GM23338 (cell line): ENCODE results near the gene SELENON. TPM values are rescaled to one million over a fixed set of nuclear protein-coding genes. Genes with fewer than 3 reads are reported as not detected.

Experiments used
- ATAC-seq: fragments of 200-7000 bp; cut with Tn5 transposase; 3 replicates; pipeline ENCODE4 v1.9.1; 2020
- DNase-seq: peaks from one replicate; pipeline ENCODE4 v3.0.0-alpha.2; 2015; ENCODE audit warnings: low spot score
- H2AFZ ChIP-seq: fragments of 200-600 bp; sonication (generic); 2 replicates; pipeline ENCODE4 v1.8.0; 2016; ENCODE audit warnings: antibody characterized with exemption, mild to moderate bottlenecking, moderate library complexity
- H3F3A ChIP-seq: fragments of 200-600 bp; sonication (generic); replicated peaks from 2 replicates; pipeline ENCODE4 v1.8.0; 2017; ENCODE audit warnings: antibody characterized with exemption, mixed run types, low read depth
- H3K27ac ChIP-seq: fragments of 200-600 bp; sonication (generic); 2 replicates; pipeline ENCODE4 v1.6.1; 2016; ENCODE audit warnings: low read depth
- H3K27me3 ChIP-seq: fragments of 200-600 bp; sonication (generic); 2 replicates; pipeline ENCODE4 v1.8.0; 2016; ENCODE audit warnings: mild to moderate bottlenecking, mixed run types, moderate library complexity; ENCODE audit not compliant: insufficient read depth
- H3K36me3 ChIP-seq: fragments of 200-600 bp; sonication (generic); 2 replicates; pipeline ENCODE4 v1.8.0; 2016; ENCODE audit warnings: mild to moderate bottlenecking; ENCODE audit not compliant: insufficient read depth
- H3K4me1 ChIP-seq: fragments of 200-600 bp; sonication (generic); 2 replicates; pipeline ENCODE4 v1.8.0; 2016; ENCODE audit warnings: mild to moderate bottlenecking, moderate library complexity; ENCODE audit not compliant: insufficient read depth
- H3K4me2 ChIP-seq: fragments of 200-600 bp; sonication (generic); 2 replicates; pipeline ENCODE4 v1.7.1; 2017; ENCODE audit warnings: mixed run types
- H3K4me3 ChIP-seq: fragments of 200-600 bp; sonication (generic); 2 replicates; pipeline ENCODE4 v1.6.1; 2016; ENCODE audit warnings: mixed run types
- H3K79me2 ChIP-seq: fragments of 200-600 bp; sonication (generic); replicated peaks from 2 replicates; pipeline ENCODE4 v1.8.0; 2017; ENCODE audit warnings: mild to moderate bottlenecking; ENCODE audit not compliant: insufficient read depth
- H3K9me2 ChIP-seq: fragments of 200-600 bp; sonication (generic); 2 replicates; pipeline ENCODE4 v1.8.0; 2017; ENCODE audit not compliant: insufficient read depth
- H4K20me1 ChIP-seq: fragments of 200-600 bp; sonication (generic); replicated peaks from 2 replicates; pipeline ENCODE4 v1.8.0; 2017; ENCODE audit warnings: mild to moderate bottlenecking; ENCODE audit not compliant: insufficient read depth
- H3K27ac Mint-ChIP-seq: 2 replicates; pipeline ENCODE4 v1.8.0; 2020; ENCODE audit warnings: inconsistent platforms, mild to moderate bottlenecking, moderate library complexity, mixed read lengths
- H3K27me3 Mint-ChIP-seq: 3 replicates; pipeline ENCODE4 v1.8.0; 2022; ENCODE audit warnings: low read depth, mild to moderate bottlenecking, moderate library complexity, mixed read lengths, inconsistent platforms; ENCODE audit not compliant: insufficient read depth, poor library complexity
- H3K36me3 Mint-ChIP-seq: 3 replicates; pipeline ENCODE4 v1.8.0; 2021; ENCODE audit warnings: low read depth, mild to moderate bottlenecking, inconsistent platforms, moderate library complexity, mixed read lengths
- H3K4me1 Mint-ChIP-seq: 3 replicates; pipeline ENCODE4 v1.8.0; 2020; ENCODE audit warnings: mild to moderate bottlenecking, inconsistent platforms, mixed read lengths
- H3K4me3 Mint-ChIP-seq: 3 replicates; pipeline ENCODE4 v1.8.0; 2021; ENCODE audit warnings: moderate library complexity, mild to moderate bottlenecking, inconsistent platforms, mixed read lengths
- H3K9me3 Mint-ChIP-seq: 3 replicates; pipeline ENCODE4 v1.8.0; 2020; ENCODE audit warnings: moderate library complexity, mild to moderate bottlenecking, inconsistent platforms, mixed read lengths
- CREB1 ChIP-seq: fragments of 250-450 bp; sonication (Bioruptor Pico); IDR thresholded peaks from 2 replicates; pipeline ENCODE4 v1.5.0; 2020; ENCODE audit warnings: low read depth, mild to moderate bottlenecking, moderate library complexity
- ETS1 ChIP-seq: IDR thresholded peaks from 2 replicates; pipeline ENCODE4 v1.6.1; 2016; ENCODE audit warnings: antibody characterized with exemption
- EZH2 ChIP-seq: fragments of 200-600 bp; sonication (generic); IDR thresholded peaks from one replicate; pipeline ENCODE4 v1.8.0; 2017; ENCODE audit warnings: antibody characterized with exemption, mild to moderate bottlenecking, low read depth; ENCODE audit not compliant: unreplicated experiment
- JUNB ChIP-seq: IDR thresholded peaks from one replicate; pipeline ENCODE4 v1.6.1; 2016; ENCODE audit warnings: antibody characterized with exemption; ENCODE audit not compliant: unreplicated experiment
- NANOG ChIP-seq: IDR thresholded peaks from 2 replicates; pipeline ENCODE4 v1.6.1; 2016; ENCODE audit warnings: antibody characterized with exemption, borderline replicate concordance
- REST ChIP-seq: IDR thresholded peaks from one replicate; pipeline ENCODE4 v1.6.1; 2018; ENCODE audit warnings: antibody characterized with exemption; ENCODE audit not compliant: unreplicated experiment
- STAT1 ChIP-seq: IDR thresholded peaks from one replicate; pipeline ENCODE4 v1.6.1; 2016; ENCODE audit warnings: antibody characterized with exemption; ENCODE audit not compliant: unreplicated experiment
- ZNF331 ChIP-seq: fragments of 250-450 bp; sonication (Bioruptor Pico); IDR thresholded peaks from 2 replicates; pipeline ENCODE4 v1.5.0; 2020; ENCODE audit warnings: low read depth, mild to moderate bottlenecking, moderate library complexity
- ZNF462 ChIP-seq: fragments of 250-450 bp; sonication (Bioruptor Pico); IDR thresholded peaks from 2 replicates; pipeline ENCODE4 v1.5.0; 2020; ENCODE audit warnings: mild to moderate bottlenecking, moderate library complexity
- polyA plus RNA-seq: library from polyadenylated mRNA; unstranded; fragments of >200 nt; fragmentation: Nextera tagmentation; extraction: Ambion mirVana; gene quantifications from 2 replicates; pipeline ENCODE4 v1.2.1, GENCODE V29; 2016
- total RNA-seq: library from RNA; depleted of rRNA; stranded (reverse); fragments of >200 nt; shearing (Covaris generic); gene quantifications from 2 replicates; pipeline ENCODE4 v1.2.3, GENCODE V29; 2014

The SELENON gene
- total and polyA plus RNA-seq, 2 experiments from 2014 or later = 17.9 to 93.2 TPM

GRCh38 chr1:25806418-25806817, 6.4 kb downstream of the SELENON start:
- ATAC-seq (no peak), DNase-seq (no peak)
- H3K79me2 ChIP-seq = peaks cover 6% of the 10 kb centered on the region; the same call in 1 of the 2 replicates
- no peaks in the 10 kb centered on the region for H3K27me3 ChIP-seq
- Mint-ChIP-seq H3K36me3 (peaks cover 18% of the 10 kb centered on the region), H3K4me3 (no peak overlapping the region), H3K4me1 (peaks cover 11% of the 10 kb centered on the region; the same call in 2 of the 3 replicates), H3K27me3 (peaks cover 6% of the 10 kb centered on the region), H3K27ac (no peak overlapping the region), H3K9me3 (no peaks in the 10 kb centered on the region)
- H2AFZ ChIP-seq = no peak overlapping the region
- peaks cover 5% of the 10 kb centered on the region for H3K4me1 ChIP-seq
- no peak for TF ChIP-seq STAT1
- TF ChIP-seq ETS1 = no peak
- TF ChIP-seq EZH2 = no peak
- no peak for TF ChIP-seq REST
- no peak for TF ChIP-seq JUNB
- no peak for TF ChIP-seq NANOG
- no peak for TF ChIP-seq ZNF462
- no peak for TF ChIP-seq ZNF331 (CRISPR knock-in tag)
- TF ChIP-seq CREB1 (CRISPR knock-in tag) = no peak
- no peak overlapping the region for H3K4me2 ChIP-seq
- H3K36me3 ChIP-seq = no peaks in the 10 kb centered on the region
- no peak overlapping the region for H3K27ac ChIP-seq
- H3F3A ChIP-seq = peaks cover under 1% of the 10 kb centered on the region; the same call in 1 of the 2 replicates
- no peaks in the 10 kb centered on the region for H3K9me2 ChIP-seq
- H4K20me1 ChIP-seq = peaks cover 3% of the 10 kb centered on the region; the same call in 1 of the 2 replicates
- H3K4me3 ChIP-seq = no peak overlapping the region
